ENCODE results near the gene GPR25.
A peak's percentile ranks its signal among the peaks of the same experiment; 100 is the strongest.

The GPR25 gene

GRCh38 chr1:200916152-200916551 is 43.4 kb downstream of the GPR25 start:
- no peak overlapping the region for H3K9ac ChIP-seq (ENCODE audit: low read depth, low read length)
- H3K27ac ChIP-seq (ENCODE audit: low read depth, low read length): no peak overlapping the region
- no peaks in the 10 kb centered on the region for H3K9me3 ChIP-seq (ENCODE audit: control insufficient read depth, insufficient read depth, low read length)
- peaks cover 2% of the 10 kb centered on the region; the same call in 1 of the 2 replicates for H3K4me1 ChIP-seq (ENCODE audit: control insufficient read depth, insufficient read depth, low read length)
- H3K36me3 ChIP-seq (ENCODE audit: control insufficient read depth, insufficient read depth, low read length): peaks cover 22% of the 10 kb centered on the region
- H3K27me3 ChIP-seq (ENCODE audit: control insufficient read depth, insufficient read depth, low read length): no peaks in the 10 kb centered on the region
- H3K4me3 ChIP-seq (ENCODE audit: low read depth, low read length): no peak overlapping the region

- no peak overlapping the region for H3K9ac ChIP-seq (ENCODE audit: low read depth, low read length)
- H3K4me1 ChIP-seq (ENCODE audit: control insufficient read depth, insufficient read depth, low read length): peaks cover 2% of the 10 kb centered on the region; the same call in 1 of the 2 replicates
- H3K27me3 ChIP-seq (ENCODE audit: control insufficient read depth, insufficient read depth, low read length): no peaks in the 10 kb centered on the region
- no peak overlapping the region for H3K4me3 ChIP-seq (ENCODE audit: low read depth, low read length)
- peak overlapping the region; percentile 4 for H3K27ac ChIP-seq (ENCODE audit: low read depth, low read length)
- H3K36me3 ChIP-seq (ENCODE audit: control insufficient read depth, insufficient read depth, low read length): peaks cover 18% of the 10 kb centered on the region
- no peaks in the 10 kb centered on the region for H3K9me3 ChIP-seq (ENCODE audit: control insufficient read depth, insufficient read depth, low read length)
Observed at GRCh38 chr1:200916681-200917080, 43.9 kb downstream of the GPR25 start.

GRCh38 chr1:200917291-200917817 is 44.6 kb downstream of the GPR25 start:
- Histone ChIP-seq H3K9me3 (ENCODE audit: control insufficient read depth, insufficient read depth, low read length) (no peaks in the 10 kb centered on the region), H3K4me3 (ENCODE audit: low read depth, low read length) (no peak overlapping the region), H3K4me1 (ENCODE audit: control insufficient read depth, insufficient read depth, low read length) (peaks cover 2% of the 10 kb centered on the region; the same call in 1 of the 2 replicates), H3K36me3 (ENCODE audit: control insufficient read depth, insufficient read depth, low read length) (peaks cover 13% of the 10 kb centered on the region), H3K27me3 (ENCODE audit: control insufficient read depth, insufficient read depth, low read length) (no peaks in the 10 kb centered on the region), H3K27ac (ENCODE audit: low read depth, low read length) (no peak overlapping the region), H3K9ac (ENCODE audit: low read depth, low read length) (no peak overlapping the region)

GRCh38 chr1:200918006-200918405 is 45.2 kb downstream of the GPR25 start:
- no peaks in the 10 kb centered on the region for H3K27me3 ChIP-seq (ENCODE audit: control insufficient read depth, insufficient read depth, low read length)
- H3K27ac ChIP-seq (ENCODE audit: low read depth, low read length): no peak overlapping the region
- H3K4me1 ChIP-seq (ENCODE audit: control insufficient read depth, insufficient read depth, low read length): peaks cover 2% of the 10 kb centered on the region; the same call in 1 of the 2 replicates
- peaks cover 7% of the 10 kb centered on the region for H3K36me3 ChIP-seq (ENCODE audit: control insufficient read depth, insufficient read depth, low read length)
- H3K4me3 ChIP-seq (ENCODE audit: low read depth, low read length): no peak overlapping the region
- no peak overlapping the region for H3K9ac ChIP-seq (ENCODE audit: low read depth, low read length)
- no peaks in the 10 kb centered on the region for H3K9me3 ChIP-seq (ENCODE audit: control insufficient read depth, insufficient read depth, low read length)

DNA sequence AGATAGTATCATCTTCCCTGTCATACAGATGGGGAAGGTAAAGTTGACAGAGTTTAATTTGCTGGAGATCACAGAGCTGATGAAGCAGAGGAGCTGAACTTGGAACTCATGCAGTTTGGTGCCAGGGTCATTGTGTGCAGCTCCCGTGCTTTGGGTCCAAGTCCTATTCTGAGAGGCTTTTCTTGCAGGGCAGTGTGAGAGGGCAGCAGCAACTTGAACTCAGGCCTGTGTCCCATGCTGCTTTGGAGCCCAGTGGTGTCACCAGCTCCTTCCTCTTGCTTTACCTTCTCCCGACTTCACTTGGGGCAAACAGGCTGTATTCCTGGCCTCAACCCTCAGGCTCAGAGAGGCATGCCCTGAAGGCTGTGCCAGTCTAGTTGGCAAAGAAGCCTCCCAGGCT is 46.6 kb downstream of the GPR25 start:
- H3K9me3 ChIP-seq (ENCODE audit: control insufficient read depth, insufficient read depth, low read length): no peaks in the 10 kb centered on the region
- H3K27me3 ChIP-seq (ENCODE audit: control insufficient read depth, insufficient read depth, low read length): no peaks in the 10 kb centered on the region
- peaks cover 2% of the 10 kb centered on the region; the same call in 1 of the 2 replicates for H3K4me1 ChIP-seq (ENCODE audit: control insufficient read depth, insufficient read depth, low read length)
- H3K4me3 ChIP-seq (ENCODE audit: low read depth, low read length): no peak overlapping the region
- no peak overlapping the region for H3K27ac ChIP-seq (ENCODE audit: low read depth, low read length)
- no peak overlapping the region for H3K9ac ChIP-seq (ENCODE audit: low read depth, low read length)
- no peaks in the 10 kb centered on the region for H3K36me3 ChIP-seq (ENCODE audit: control insufficient read depth, insufficient read depth, low read length)

DNA sequence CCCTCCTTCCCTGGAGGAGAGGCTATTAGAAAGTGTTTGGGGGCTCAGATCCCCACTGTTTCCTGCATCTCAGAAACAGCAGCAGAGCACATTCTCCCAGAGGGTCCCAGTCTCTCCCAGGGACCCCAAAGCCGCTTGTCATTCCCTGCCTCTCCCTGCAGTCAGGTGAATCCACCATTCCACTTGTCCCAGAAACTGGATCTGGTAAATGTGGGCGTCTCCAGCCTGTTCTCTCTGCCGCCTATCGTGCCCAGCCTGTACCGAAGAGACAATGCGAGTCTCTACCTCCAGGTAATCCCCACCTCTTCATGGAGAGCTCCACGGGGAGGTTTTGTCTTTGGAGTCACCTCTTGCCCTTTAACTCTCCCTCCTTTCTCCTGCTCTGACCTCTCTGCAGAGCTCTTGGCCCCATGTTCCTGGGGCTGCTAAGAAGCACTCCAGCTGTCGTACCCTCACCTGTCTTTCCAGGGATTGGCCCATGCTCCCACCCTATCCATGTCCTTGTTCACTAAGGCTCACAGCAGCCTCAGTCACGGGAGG is 48.9 kb downstream of the GPR25 start:
- H3K27me3 ChIP-seq (ENCODE audit: control insufficient read depth, insufficient read depth, low read length): no peaks in the 10 kb centered on the region
- H3K27ac ChIP-seq (ENCODE audit: low read depth, low read length): no peak overlapping the region
- no peaks in the 10 kb centered on the region for H3K9me3 ChIP-seq (ENCODE audit: control insufficient read depth, insufficient read depth, low read length)
- no peak overlapping the region for H3K9ac ChIP-seq (ENCODE audit: low read depth, low read length)
- H3K4me3 ChIP-seq (ENCODE audit: low read depth, low read length): no peak overlapping the region
- no peaks in the 10 kb centered on the region for H3K4me1 ChIP-seq (ENCODE audit: control insufficient read depth, insufficient read depth, low read length)
- H3K36me3 ChIP-seq (ENCODE audit: control insufficient read depth, insufficient read depth, low read length): no peaks in the 10 kb centered on the region

DNA sequence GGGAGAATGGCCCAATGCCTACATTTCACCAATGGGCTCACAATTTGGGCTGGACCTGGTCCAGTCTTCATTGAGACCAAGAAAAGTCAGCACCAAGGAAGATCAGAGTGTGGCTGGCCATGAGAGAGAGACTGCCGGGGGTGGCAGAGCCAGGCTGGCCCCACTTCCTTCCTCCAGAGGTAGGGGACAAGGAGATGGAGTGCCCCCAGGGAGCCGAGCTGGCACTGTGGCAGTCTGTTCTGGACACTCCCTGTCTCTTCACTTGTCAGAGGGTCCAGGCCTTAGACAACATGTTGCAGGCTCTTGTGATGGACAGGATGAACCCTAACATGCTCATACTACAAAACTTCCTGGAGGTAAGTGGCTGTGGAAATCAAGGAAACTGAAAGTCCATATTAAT is 49.6 kb downstream of the GPR25 start:
- no peak overlapping the region for H3K4me3 ChIP-seq (ENCODE audit: low read depth, low read length)
- no peaks in the 10 kb centered on the region for H3K9me3 ChIP-seq (ENCODE audit: control insufficient read depth, insufficient read depth, low read length)
- no peak overlapping the region for H3K9ac ChIP-seq (ENCODE audit: low read depth, low read length)
- no peak overlapping the region for H3K27ac ChIP-seq (ENCODE audit: low read depth, low read length)
- H3K27me3 ChIP-seq (ENCODE audit: control insufficient read depth, insufficient read depth, low read length): no peaks in the 10 kb centered on the region
- no peaks in the 10 kb centered on the region for H3K4me1 ChIP-seq (ENCODE audit: control insufficient read depth, insufficient read depth, low read length)
- H3K36me3 ChIP-seq (ENCODE audit: control insufficient read depth, insufficient read depth, low read length): no peaks in the 10 kb centered on the region

GRCh38 chr1:200923601-200924000 is 50.8 kb downstream of the GPR25 start:
- Histone ChIP-seq H3K27me3 (ENCODE audit: control insufficient read depth, insufficient read depth, low read length) (no peaks in the 10 kb centered on the region), H3K36me3 (ENCODE audit: control insufficient read depth, insufficient read depth, low read length) (no peaks in the 10 kb centered on the region), H3K4me3 (ENCODE audit: low read depth, low read length) (no peak overlapping the region), H3K9ac (ENCODE audit: low read depth, low read length) (no peak overlapping the region), H3K4me1 (ENCODE audit: control insufficient read depth, insufficient read depth, low read length) (no peaks in the 10 kb centered on the region), H3K27ac (ENCODE audit: low read depth, low read length) (no peak overlapping the region), H3K9me3 (ENCODE audit: control insufficient read depth, insufficient read depth, low read length) (no peaks in the 10 kb centered on the region)
